Measurements from ENCODE around the gene ZNF281. TPM values are rescaled to one million over a fixed set of nuclear protein-coding genes. Genes with fewer than 3 reads are reported as not detected.

The ZNF281 gene
- total RNA-seq, 1 donor from 2014 or later, result 25.3 TPM

- Histone ChIP-seq H3K27me3 (ENCODE audit: control insufficient read depth, insufficient read depth, low read length) (no peaks in the 10 kb centered on the region), H3K4me3 (ENCODE audit: low read depth, low read length) (no peak overlapping the region), H3K36me3 (ENCODE audit: control insufficient read depth, insufficient read depth, low read length) (no peaks in the 10 kb centered on the region)
- TF ChIP-seq CTCF (IDR thresholded peaks at IDR 0.05; ENCODE audit: insufficient read depth, low read length, poor library complexity, severe bottlenecking), result no peak
- DNase-seq (ENCODE audit: low read depth), result no peak
Measured at GRCh38 chr1:200399860-200400259, 10.0 kb downstream of the ZNF281 start.

GRCh38 chr1:200398373-200398772, 11.5 kb downstream of the ZNF281 start:
- Histone ChIP-seq H3K36me3 (ENCODE audit: control insufficient read depth, insufficient read depth, low read length) (no peaks in the 10 kb centered on the region), H3K27me3 (ENCODE audit: control insufficient read depth, insufficient read depth, low read length) (no peaks in the 10 kb centered on the region), H3K4me3 (ENCODE audit: low read depth, low read length) (no peak overlapping the region)
- no peak for DNase-seq (ENCODE audit: low read depth)
- TF ChIP-seq CTCF (IDR thresholded peaks at IDR 0.05; ENCODE audit: insufficient read depth, low read length, poor library complexity, severe bottlenecking), result no peak

- no peaks in the 10 kb centered on the region for H3K27me3 ChIP-seq (ENCODE audit: control insufficient read depth, insufficient read depth, low read length)
- DNase-seq (ENCODE audit: low read depth), result no peak
- no peaks in the 10 kb centered on the region for H3K36me3 ChIP-seq (ENCODE audit: control insufficient read depth, insufficient read depth, low read length)
- H3K4me3 ChIP-seq (ENCODE audit: low read depth, low read length), result no peak overlapping the region
- TF ChIP-seq CTCF (IDR thresholded peaks at IDR 0.05; ENCODE audit: insufficient read depth, low read length, poor library complexity, severe bottlenecking), result no peak
Measured at GRCh38 chr1:200392625-200393185, 17.1 kb downstream of the ZNF281 start.

- TF ChIP-seq CTCF (IDR thresholded peaks at IDR 0.05; ENCODE audit: insufficient read depth, low read length, poor library complexity, severe bottlenecking), result no peak
- Histone ChIP-seq H3K36me3 (ENCODE audit: control insufficient read depth, insufficient read depth, low read length) (no peaks in the 10 kb centered on the region), H3K27me3 (ENCODE audit: control insufficient read depth, insufficient read depth, low read length) (no peaks in the 10 kb centered on the region), H3K4me3 (ENCODE audit: low read depth, low read length) (no peak overlapping the region)
- DNase-seq (ENCODE audit: low read depth), result no peak
Measured at GRCh38 chr1:200391747-200392146, 18.1 kb downstream of the ZNF281 start.

- Histone ChIP-seq H3K27me3 (ENCODE audit: control insufficient read depth, insufficient read depth, low read length) (no peaks in the 10 kb centered on the region), H3K4me3 (ENCODE audit: low read depth, low read length) (no peak overlapping the region), H3K36me3 (ENCODE audit: control insufficient read depth, insufficient read depth, low read length) (no peaks in the 10 kb centered on the region)
- no peak for TF ChIP-seq CTCF (IDR thresholded peaks at IDR 0.05; ENCODE audit: insufficient read depth, low read length, poor library complexity, severe bottlenecking)
- no peak for DNase-seq (ENCODE audit: low read depth)
Measured at GRCh38 chr1:200388791-200389190, 21.0 kb downstream of the ZNF281 start.

- DNase-seq (ENCODE audit: low read depth), result no peak
- H3K27me3 ChIP-seq (ENCODE audit: control insufficient read depth, insufficient read depth, low read length), result no peaks in the 10 kb centered on the region
- no peak overlapping the region for H3K4me3 ChIP-seq (ENCODE audit: low read depth, low read length)
- TF ChIP-seq CTCF (IDR thresholded peaks at IDR 0.05; ENCODE audit: insufficient read depth, low read length, poor library complexity, severe bottlenecking), result no peak
- H3K36me3 ChIP-seq (ENCODE audit: control insufficient read depth, insufficient read depth, low read length), result no peaks in the 10 kb centered on the region
Measured at GRCh38 chr1:200386416-200386815, 23.4 kb downstream of the ZNF281 start.

Data from kidney epithelial cell (primary cell).